Activated CD4-positive, alpha-beta T cell treated with anti-CD3 and anti-CD28 coated beads, Interleukin-2, amount 10 ng/mL, durations not matched to agents 24 days and 14 days (primary cell): ENCODE data around the gene WNK4. TPM values are rescaled to one million over a fixed set of nuclear protein-coding genes. Genes with fewer than 3 reads are reported as not detected.
A peak's percentile ranks its signal among the peaks of the same experiment; 100 is the strongest.

Source experiments
- DNase-seq: peaks from one replicate; pipeline ENCODE4 v3.0.0; 2022
- H3K27ac Mint-ChIP-seq: one replicate; pipeline ENCODE4 v1.8.0; 2022; ENCODE audit warnings: mild to moderate bottlenecking, mixed read lengths
- H3K27me3 Mint-ChIP-seq: one replicate; pipeline ENCODE4 v1.8.0; 2022; ENCODE audit warnings: mixed read lengths
- H3K36me3 Mint-ChIP-seq: one replicate; pipeline ENCODE4 v1.8.0; 2022; ENCODE audit warnings: low read depth, mild to moderate bottlenecking, mixed read lengths
- H3K4me1 Mint-ChIP-seq: one replicate; pipeline ENCODE4 v1.8.0; 2021; ENCODE audit warnings: mixed read lengths
- H3K4me3 Mint-ChIP-seq: one replicate; pipeline ENCODE4 v1.8.0; 2022; ENCODE audit warnings: mild to moderate bottlenecking, moderate library complexity, mixed read lengths
- H3K9me3 Mint-ChIP-seq: one replicate; pipeline ENCODE4 v1.8.0; 2021; ENCODE audit warnings: mixed read lengths
- intact Hi-C: fragments of 100-400 bp; cut with micrococcal nuclease; formaldehyde crosslinking; loops from one replicate; pipeline ENCODE4 v1.15.1; 2023
- total RNA-seq: library from RNA; stranded (reverse); gene quantifications from 2 replicates; pipeline ENCODE4 v1.2.3, GENCODE V29; 2022

WNK4 gene
- total RNA-seq, 1 donor from 2014 or later: 0.12 TPM

DNA sequence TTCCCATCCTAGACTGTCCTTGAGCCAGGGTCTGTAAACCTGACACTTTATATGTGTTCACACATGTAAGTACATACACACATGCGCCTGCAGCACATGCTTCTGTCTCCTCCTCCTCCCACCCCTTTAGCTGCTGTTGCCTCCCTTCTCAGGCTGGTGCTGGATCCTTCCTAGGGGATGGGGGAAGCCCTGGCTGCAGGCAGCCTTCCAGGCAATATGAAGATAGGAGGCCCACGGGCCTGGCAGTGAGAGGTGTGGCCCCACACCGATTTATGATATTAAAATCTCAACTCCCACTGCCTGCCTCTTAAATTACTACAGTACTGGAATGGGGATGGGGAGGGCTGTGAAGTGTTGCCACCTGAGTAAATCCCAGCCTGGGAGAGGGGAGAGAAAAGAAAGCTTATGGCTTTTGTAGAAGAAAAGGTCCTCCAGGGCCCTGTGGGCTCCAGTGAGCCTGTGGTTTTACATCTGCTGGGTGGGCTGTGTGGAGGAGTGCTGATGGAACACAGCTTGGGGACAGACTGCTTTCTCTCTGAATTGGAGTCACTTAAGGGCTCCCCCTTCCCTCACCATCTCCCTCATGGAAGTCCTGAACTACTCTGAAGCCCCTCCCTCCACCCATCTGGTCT, 990 bp upstream of the WNK4 start:
- Mint-ChIP-seq H3K27ac (no peak overlapping the region), H3K9me3 (no peaks in the 10 kb centered on the region), H3K27me3 (peaks cover 37% of the 10 kb centered on the region), H3K4me1 (peaks cover 10% of the 10 kb centered on the region), H3K36me3 (peaks cover 36% of the 10 kb centered on the region), H3K4me3 (no peak overlapping the region)
- intact Hi-C loops: no loop called here
- DNase-seq: no peak

DNA sequence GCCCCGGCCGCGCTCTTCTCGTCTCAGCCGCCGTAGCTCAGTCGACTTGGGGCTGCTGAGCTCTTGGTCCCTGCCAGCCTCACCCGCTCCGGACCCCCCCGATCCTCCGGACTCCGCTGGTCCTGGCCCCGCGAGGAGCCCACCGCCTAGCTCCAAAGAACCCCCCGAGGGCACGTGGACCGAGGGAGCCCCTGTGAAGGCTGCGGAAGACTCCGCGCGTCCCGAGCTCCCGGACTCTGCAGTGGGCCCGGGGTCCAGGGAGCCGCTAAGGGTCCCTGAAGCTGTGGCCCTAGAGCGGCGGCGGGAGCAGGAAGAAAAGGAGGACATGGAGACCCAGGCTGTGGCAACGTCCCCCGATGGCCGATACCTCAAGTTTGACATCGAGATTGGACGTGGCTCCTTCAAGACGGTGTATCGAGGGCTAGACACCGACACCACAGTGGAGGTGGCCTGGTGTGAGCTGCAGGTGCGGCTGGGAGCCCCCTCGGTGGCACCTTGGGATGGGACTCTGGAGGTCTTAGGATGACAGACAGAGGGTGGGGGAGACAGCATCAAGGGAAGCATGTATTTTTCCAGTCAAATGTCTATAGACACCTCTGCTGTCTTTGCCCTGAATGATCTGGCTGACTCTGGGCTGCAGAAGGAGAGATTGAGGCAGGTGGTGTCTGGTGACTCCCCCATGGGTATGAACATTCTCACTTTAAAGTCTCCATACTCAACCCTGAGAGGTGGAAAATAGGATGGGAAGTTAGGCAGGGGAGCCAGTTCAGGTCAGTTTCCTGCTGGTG, 635 bp downstream of the WNK4 start:
- Mint-ChIP-seq H3K9me3 (peaks cover 5% of the 10 kb centered on the region), H3K27me3 (peaks cover 53% of the 10 kb centered on the region), H3K36me3 (peaks cover 30% of the 10 kb centered on the region)

DNA sequence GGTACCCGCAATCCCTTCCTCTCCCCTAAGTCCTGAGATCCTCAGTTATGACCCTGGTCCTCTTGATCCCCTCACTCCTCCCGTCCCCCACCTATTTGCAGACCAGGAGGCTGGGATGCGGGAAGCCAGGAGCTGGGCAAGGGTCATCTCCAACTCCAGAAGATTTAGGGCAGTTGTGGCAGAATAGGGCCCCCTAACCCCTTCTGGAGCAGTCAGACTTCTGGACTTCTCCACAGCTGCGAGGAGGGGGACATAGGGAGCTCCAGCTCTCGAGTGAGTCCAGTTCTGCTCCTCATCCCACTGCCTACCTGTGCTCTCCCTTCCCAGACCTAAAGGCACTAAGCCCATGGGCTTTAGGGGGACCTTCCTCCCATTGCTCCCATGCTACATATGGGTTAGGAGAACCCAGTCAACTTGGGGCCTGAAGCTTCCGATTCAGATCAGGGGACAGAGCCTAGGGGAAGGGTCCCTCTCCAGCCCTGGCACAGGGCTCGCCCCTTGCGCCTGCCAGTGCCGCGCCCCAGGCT, 1.3 kb downstream of the WNK4 start:
- no peak overlapping the region for H3K4me3 Mint-ChIP-seq
- peaks cover 60% of the 10 kb centered on the region for H3K27me3 Mint-ChIP-seq
- peaks cover 5% of the 10 kb centered on the region for H3K9me3 Mint-ChIP-seq
- peaks cover 16% of the 10 kb centered on the region for H3K4me1 Mint-ChIP-seq
- intact Hi-C loops: loop anchor here (5.0 kb wide), 1 partner anchor 104 kb away; the partner anchor contains the start of gene PLEKHH3
- H3K27ac Mint-ChIP-seq: no peak overlapping the region
- DNase-seq: no peak
- peaks cover 25% of the 10 kb centered on the region for H3K36me3 Mint-ChIP-seq

More for the DNA sequence above, 635 bp downstream of the WNK4 start:
- no peak overlapping the region for H3K4me3 Mint-ChIP-seq
- DNase-seq: no peak
- intact Hi-C loops: loop anchor here (5.0 kb wide), 1 partner anchor 104 kb away; the partner anchor contains the start of gene PLEKHH3
- H3K4me1 Mint-ChIP-seq: peaks cover 16% of the 10 kb centered on the region
- H3K27ac Mint-ChIP-seq: no peak overlapping the region

DNA sequence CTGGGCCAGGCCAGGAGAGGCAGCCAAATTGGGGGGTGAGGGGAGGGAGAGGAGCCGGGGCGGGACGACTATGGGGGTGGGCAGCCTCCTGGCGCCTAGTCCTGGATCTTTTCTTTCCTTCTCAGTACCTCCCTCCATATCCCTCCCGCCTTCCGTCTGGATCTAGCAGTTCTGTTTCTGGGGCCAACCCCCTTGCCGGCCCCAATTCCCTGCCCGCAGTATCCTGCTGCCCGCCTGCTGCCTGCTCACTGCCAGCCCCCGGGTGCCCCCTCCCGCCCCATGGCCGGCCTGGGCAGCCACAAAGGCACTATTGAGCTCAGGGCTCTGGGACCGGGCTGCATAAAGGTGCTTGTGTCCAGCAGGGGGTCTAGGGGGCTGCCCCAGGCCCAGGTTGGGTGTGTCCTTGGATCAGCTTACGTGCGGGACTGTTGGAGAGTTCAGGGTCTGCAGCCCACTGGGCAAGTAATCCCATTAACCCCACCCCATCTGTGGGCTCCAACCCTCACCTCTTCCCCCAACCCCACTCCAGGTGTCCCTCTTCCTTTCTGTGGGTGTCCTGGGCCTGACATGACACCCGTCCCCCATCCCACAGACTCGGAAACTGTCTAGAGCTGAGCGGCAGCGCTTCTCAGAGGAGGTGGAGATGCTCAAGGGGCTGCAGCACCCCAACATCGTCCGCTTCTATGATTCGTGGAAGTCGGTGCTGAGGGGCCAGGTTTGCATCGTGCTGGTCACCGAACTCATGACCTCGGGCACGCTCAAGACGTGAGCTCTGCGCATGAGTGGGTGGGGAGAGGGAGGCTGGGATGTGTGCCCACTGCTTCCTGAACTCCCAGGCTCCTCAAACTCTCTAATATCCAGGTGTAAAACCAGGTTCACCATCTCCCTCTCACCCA, 2.0 kb downstream of the WNK4 start:
- no peak for DNase-seq
- peaks cover 65% of the 10 kb centered on the region for H3K27me3 Mint-ChIP-seq

DNA sequence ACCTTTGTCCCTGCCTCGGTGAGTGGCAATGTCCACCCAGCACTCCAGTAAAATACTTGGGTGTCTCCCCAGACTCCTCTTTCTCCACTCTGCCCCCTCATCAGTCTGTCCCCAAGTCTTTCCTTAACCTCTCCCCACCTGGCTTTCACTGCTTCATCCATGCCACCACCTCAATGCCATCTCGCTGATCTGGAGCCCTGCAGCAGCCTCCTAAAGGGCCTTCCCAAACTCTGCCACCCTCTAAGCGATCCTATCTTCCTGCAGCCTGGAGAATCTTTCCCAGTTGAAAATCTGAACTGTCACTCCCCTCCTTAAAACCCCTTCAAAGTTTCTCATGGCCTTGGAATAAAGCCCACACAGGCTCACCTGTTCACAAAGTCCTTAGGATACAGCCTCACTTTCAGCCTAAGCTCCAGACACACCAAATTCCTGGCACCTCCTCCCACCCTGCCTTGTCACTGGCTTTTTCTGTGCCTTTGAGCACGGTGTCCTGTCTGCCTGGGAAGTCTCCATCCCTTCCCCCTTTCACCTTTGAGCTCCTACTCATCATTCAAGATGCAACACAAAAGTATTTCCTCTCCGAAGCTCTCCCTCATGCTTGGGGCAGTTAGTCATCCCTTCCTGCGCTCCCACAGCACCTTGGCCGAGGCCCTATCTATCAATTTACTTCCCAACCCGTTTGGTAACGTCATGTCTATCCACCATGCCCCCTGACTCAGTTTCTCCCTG, 2.8 kb downstream of the WNK4 start:
- H3K9me3 Mint-ChIP-seq: peaks cover 5% of the 10 kb centered on the region
- no peak for DNase-seq
- peaks cover 17% of the 10 kb centered on the region for H3K36me3 Mint-ChIP-seq
- intact Hi-C loops: loop anchor here (5.0 kb wide), 1 partner anchor 106 kb away; the partner anchor contains the start of gene PLEKHH3
- H3K4me3 Mint-ChIP-seq: no peak overlapping the region
- H3K27ac Mint-ChIP-seq: no peak overlapping the region
- peaks cover 16% of the 10 kb centered on the region for H3K4me1 Mint-ChIP-seq
- H3K27me3 Mint-ChIP-seq: peaks cover 73% of the 10 kb centered on the region

More for the DNA sequence above, 2.0 kb downstream of the WNK4 start:
- H3K27ac Mint-ChIP-seq: no peak overlapping the region
- H3K9me3 Mint-ChIP-seq: peaks cover 5% of the 10 kb centered on the region
- H3K4me1 Mint-ChIP-seq: peaks cover 16% of the 10 kb centered on the region
- peaks cover 22% of the 10 kb centered on the region for H3K36me3 Mint-ChIP-seq
- H3K4me3 Mint-ChIP-seq: no peak overlapping the region
- intact Hi-C loops: loop anchor here (5.0 kb wide), 1 partner anchor 105 kb away; the partner anchor contains the start of gene PLEKHH3

DNA sequence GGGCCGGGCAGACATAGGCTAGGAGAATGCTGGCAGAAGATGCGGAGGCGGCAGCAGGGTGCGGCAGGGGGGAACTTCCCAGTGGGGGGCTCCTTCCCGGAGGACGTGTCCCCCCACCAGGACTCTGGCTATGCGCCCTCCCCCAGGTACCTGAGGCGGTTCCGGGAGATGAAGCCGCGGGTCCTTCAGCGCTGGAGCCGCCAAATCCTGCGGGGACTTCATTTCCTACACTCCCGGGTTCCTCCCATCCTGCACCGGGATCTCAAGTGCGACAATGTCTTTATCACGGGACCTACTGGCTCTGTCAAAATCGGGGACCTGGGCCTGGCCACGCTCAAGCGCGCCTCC, 3.4 kb downstream of the WNK4 start:
- H3K4me3 Mint-ChIP-seq: no peak overlapping the region
- intact Hi-C loops: loop anchor here (5.0 kb wide), 1 partner anchor 106 kb away; the partner anchor contains the start of gene PLEKHH3
- H3K4me1 Mint-ChIP-seq: peaks cover 16% of the 10 kb centered on the region
- DNase-seq: no peak
- H3K36me3 Mint-ChIP-seq: peaks cover 11% of the 10 kb centered on the region
- H3K27me3 Mint-ChIP-seq: peaks cover 74% of the 10 kb centered on the region
- no peak overlapping the region for H3K27ac Mint-ChIP-seq
- peaks cover 5% of the 10 kb centered on the region for H3K9me3 Mint-ChIP-seq

DNA sequence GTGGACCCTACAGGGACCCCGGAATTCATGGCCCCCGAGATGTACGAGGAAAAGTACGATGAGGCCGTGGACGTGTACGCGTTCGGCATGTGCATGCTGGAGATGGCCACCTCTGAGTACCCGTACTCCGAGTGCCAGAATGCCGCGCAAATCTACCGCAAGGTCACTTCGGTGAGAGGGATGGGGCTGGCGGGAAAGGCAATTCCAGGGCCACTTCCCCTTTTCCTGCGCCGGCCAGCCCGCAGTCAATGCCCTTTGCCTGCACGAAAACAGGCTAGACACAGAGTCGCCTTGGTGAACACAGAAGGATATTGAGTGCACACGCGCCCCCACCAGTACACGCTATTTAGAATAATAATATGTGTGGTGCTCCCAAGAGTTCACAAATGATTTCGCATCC, 4.0 kb downstream of the WNK4 start:
- Mint-ChIP-seq H3K9me3 (peaks cover 5% of the 10 kb centered on the region), H3K27ac (no peak overlapping the region), H3K4me3 (no peak overlapping the region)

DNA sequence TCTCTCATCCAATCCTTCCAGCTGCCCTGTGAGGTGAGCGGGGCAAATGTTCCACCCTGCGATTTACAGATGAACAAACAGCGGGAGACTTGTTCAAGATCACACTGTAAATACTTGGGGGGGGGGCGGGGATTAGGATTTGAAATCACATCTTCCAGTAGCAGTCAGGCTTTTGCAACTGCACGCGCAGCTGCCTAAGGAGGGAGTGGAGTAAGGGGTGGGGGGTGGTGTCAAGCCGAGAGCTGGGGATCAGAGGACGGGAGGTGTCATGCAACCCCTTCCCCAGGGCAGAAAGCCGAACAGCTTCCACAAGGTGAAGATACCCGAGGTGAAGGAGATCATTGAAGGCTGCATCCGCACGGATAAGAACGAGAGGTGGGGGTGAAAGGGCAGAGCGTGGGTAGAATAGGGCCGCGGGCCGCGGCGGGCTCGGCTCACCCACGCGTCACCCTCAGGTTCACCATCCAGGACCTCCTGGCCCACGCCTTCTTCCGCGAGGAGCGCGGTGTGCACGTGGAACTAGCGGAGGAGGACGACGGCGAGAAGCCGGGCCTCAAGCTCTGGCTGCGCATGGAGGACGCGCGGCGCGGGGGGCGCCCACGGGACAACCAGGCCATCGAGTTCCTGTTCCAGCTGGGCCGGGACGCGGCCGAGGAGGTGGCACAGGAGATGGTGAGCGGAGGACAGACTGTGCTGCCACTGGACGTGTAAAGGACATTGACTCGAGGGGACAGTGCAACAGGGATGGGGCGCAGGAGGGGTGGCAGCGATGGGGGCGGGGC, 4.6 kb downstream of the WNK4 start:
- intact Hi-C loops: loop anchor here (5.0 kb wide), 1 partner anchor 108 kb away; the partner anchor contains the start of gene PLEKHH3
- no peak overlapping the region for H3K4me3 Mint-ChIP-seq
- DNase-seq: peak; percentile 61
- peaks cover 76% of the 10 kb centered on the region for H3K27me3 Mint-ChIP-seq
- peaks cover 5% of the 10 kb centered on the region for H3K9me3 Mint-ChIP-seq
- peaks cover 3% of the 10 kb centered on the region for H3K36me3 Mint-ChIP-seq
- peaks cover 16% of the 10 kb centered on the region for H3K4me1 Mint-ChIP-seq
- no peak overlapping the region for H3K27ac Mint-ChIP-seq

More for the DNA sequence above, 4.0 kb downstream of the WNK4 start:
- Mint-ChIP-seq H3K27me3 (peaks cover 79% of the 10 kb centered on the region), H3K36me3 (peaks cover 8% of the 10 kb centered on the region), H3K4me1 (peaks cover 16% of the 10 kb centered on the region)
- intact Hi-C loops: loop anchor here (5.0 kb wide), 1 partner anchor 107 kb away; the partner anchor contains the start of gene PLEKHH3
- no peak for DNase-seq

DNA sequence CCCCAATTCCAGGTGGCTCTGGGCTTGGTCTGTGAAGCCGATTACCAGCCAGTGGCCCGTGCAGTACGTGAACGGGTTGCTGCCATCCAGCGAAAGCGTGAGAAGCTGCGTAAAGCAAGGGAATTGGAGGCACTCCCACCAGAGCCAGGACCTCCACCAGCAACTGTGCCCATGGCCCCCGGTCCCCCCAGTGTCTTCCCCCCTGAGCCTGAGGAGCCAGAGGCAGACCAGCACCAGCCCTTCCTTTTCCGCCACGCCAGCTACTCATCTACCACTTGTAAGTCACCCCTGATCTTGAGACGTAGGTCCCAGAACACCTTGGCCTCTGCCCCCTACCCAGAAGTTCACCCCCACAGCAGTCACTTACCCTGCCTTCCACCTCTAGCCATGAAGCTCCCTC, 6.9 kb downstream of the WNK4 start:
- Mint-ChIP-seq H3K27me3 (peaks cover 73% of the 10 kb centered on the region), H3K4me3 (no peak overlapping the region), H3K4me1 (peaks cover 15% of the 10 kb centered on the region), H3K27ac (no peak overlapping the region), H3K9me3 (peaks cover 5% of the 10 kb centered on the region), H3K36me3 (peaks cover 3% of the 10 kb centered on the region)
- intact Hi-C loops: no loop called here
- DNase-seq: no peak

DNA sequence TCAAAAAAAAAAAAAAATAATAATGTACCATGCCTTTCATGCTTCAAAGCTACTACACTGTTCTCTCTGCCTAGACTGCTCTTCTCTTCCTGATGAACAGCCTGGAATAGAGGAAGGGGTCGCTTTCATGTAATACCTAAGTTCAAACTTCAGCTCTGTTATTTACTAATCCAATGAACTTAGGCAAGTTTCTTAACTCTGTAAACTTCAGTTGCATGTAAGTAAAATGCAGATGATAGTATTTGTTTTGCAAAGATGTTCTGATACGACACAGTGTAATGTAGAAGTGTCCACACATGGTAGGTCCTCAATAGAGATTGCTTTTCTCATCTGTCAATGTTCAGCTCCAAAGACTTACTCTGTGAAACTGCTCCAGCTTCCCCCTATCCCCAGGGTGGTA, 11.5 kb downstream of the WNK4 start:
- intact Hi-C loops: no loop called here
- H3K9me3 Mint-ChIP-seq: no peaks in the 10 kb centered on the region
- H3K27me3 Mint-ChIP-seq: peaks cover 27% of the 10 kb centered on the region
- no peak for DNase-seq
- H3K36me3 Mint-ChIP-seq: peaks cover 8% of the 10 kb centered on the region
- H3K4me3 Mint-ChIP-seq: no peak overlapping the region
- peaks cover 5% of the 10 kb centered on the region for H3K4me1 Mint-ChIP-seq
- H3K27ac Mint-ChIP-seq: no peak overlapping the region

DNA sequence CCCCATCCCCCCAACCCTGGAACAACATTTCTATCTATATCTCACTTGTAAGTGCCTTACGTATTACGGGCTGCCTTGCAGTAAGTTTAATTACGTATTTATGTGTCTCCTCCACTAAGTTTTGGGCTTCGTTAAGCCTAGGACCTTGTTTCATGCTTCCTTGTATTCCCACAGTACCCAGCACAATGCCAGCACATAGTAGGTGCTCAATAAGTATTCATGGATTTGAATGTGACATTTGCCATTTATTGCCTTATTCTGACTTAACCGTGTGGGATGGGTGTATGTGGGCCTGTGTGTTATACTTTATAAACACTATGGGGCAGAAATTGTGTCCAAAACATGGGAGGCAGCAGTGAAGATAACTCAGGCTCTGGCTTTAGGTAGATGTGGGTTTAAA, 12.1 kb downstream of the WNK4 start:
- H3K4me3 Mint-ChIP-seq: no peak overlapping the region
- no peaks in the 10 kb centered on the region for H3K9me3 Mint-ChIP-seq
- peaks cover 11% of the 10 kb centered on the region for H3K4me1 Mint-ChIP-seq
- DNase-seq: no peak
- intact Hi-C loops: no loop called here
- H3K27ac Mint-ChIP-seq: no peak overlapping the region
- peaks cover 23% of the 10 kb centered on the region for H3K27me3 Mint-ChIP-seq
- peaks cover 8% of the 10 kb centered on the region for H3K36me3 Mint-ChIP-seq

DNA sequence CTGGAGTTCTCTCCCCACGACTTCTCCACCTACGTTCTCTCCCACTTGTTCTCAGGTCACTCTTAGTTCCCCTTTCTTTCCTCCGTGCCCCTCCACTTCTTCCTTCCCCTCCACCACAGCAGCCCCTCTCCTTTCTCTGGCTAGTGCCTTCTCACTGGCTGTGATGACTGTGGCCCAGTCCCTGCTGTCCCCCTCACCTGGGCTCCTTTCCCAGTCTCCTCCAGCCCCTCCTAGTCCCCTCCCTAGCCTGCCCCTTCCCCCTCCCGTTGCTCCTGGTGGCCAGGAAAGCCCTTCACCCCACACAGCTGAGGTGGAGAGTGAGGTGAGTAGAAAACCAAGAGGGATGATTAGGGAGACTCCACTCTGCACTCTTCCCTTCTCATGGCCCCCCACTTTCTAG, 14.7 kb downstream of the WNK4 start:
- peaks cover 10% of the 10 kb centered on the region for H3K27me3 Mint-ChIP-seq
- H3K27ac Mint-ChIP-seq: peak overlapping the region; percentile 40
- DNase-seq: no peak
- H3K4me1 Mint-ChIP-seq: peaks cover 16% of the 10 kb centered on the region
- H3K9me3 Mint-ChIP-seq: peaks cover 3% of the 10 kb centered on the region
- intact Hi-C loops: no loop called here
- H3K4me3 Mint-ChIP-seq: no peak overlapping the region
- H3K36me3 Mint-ChIP-seq: peaks cover 10% of the 10 kb centered on the region
